HCT116 (cell line): ENCODE measurements around the gene ATP6V0C. TPM values are rescaled to one million over a fixed set of nuclear protein-coding genes. Genes with fewer than 3 reads are reported as not detected.
A peak's percentile ranks its signal among the peaks of the same experiment; 100 is the strongest.

Source experiments
- ATAC-seq: fragments of 200-7000 bp; cut with Tn5 transposase; 2 replicates; pipeline ENCODE4 v1.9.1; 2020; ENCODE audit warnings: mild to moderate bottlenecking, moderate library complexity
- BruUV-seq: library from RNA; stranded (reverse); fragments of 400-500 nt; replicated peaks from 2 replicates; lab custom pipeline; 2021; lab: Mats Ljungman, UMichigan
- CTCF ChIA-PET: fragments of 300-600 bp; sonication (Branson Sonifier 250); formaldehyde crosslinking; loops from one replicate; lab custom pipeline; 2021; ENCODE audit warnings: antibody characterized with exemption; lab: Charles Lee
- POLR2A ChIA-PET: fragments of 300-600, 350-600 bp; sonication (Branson Sonifier 250); formaldehyde crosslinking; loops from one replicate; lab custom pipeline; 2021; ENCODE audit warnings: antibody characterized with exemption; lab: Charles Lee
- RAD21 ChIA-PET, 2 experiments: fragments of 300-600 bp; sonication (Branson Sonifier 250); formaldehyde crosslinking; loops; one replicate each; lab custom pipeline; 2023; ENCODE audit warnings: low total read pairs in 2 of 2; ENCODE audit not compliant: uncharacterized antibody in 2 of 2, unreplicated experiment in 2 of 2, low non-redundant PET in 1 of 2; lab: Charles Lee
- DNase-seq: peaks from one replicate; pipeline ENCODE4 v3.0.0-alpha.2; 2010; ENCODE audit warnings: low read depth, low spot score
- H2AFZ ChIP-seq: fragments of 200-600 bp; shearing (Covaris generic), sonication (generic); 2 replicates; pipeline ENCODE4 v1.6.1; 2017; ENCODE audit warnings: low read depth, mixed run types, mixed read lengths, antibody characterized with exemption, low read length; ENCODE audit not compliant: poor library complexity, severe bottlenecking
- H3K27ac ChIP-seq: 2 replicates; pipeline ENCODE4 v1.5.1; 2012; ENCODE audit warnings: low read depth, low read length
- H3K27me3 ChIP-seq: fragments of 200-600 bp; sonication (generic); 2 replicates; pipeline ENCODE4 v1.6.1; 2016; ENCODE audit warnings: mixed run types, low read length, mixed read lengths; ENCODE audit not compliant: insufficient read depth
- H3K36me3 ChIP-seq, 2 experiments: fragments of 200-500 bp in 1 of 2; fragments of 200-600 bp in 1 of 2; sonication (Bioruptor generic) in 1 of 2; sonication (generic) in 1 of 2; 2 replicates each; pipeline versions ENCODE4 v1.5.1 to v1.6.1; 2014 to 2016; ENCODE audit warnings: low read length in 2 of 2, inconsistent platforms in 1 of 2, mixed read lengths in 1 of 2, mixed run types in 1 of 2; ENCODE audit not compliant: insufficient read depth in 2 of 2, control insufficient read depth in 1 of 2
- H3K4me1 ChIP-seq, 2 experiments: fragments of 200-600 bp in 1 of 2; sonication (generic) in 1 of 2; 2 replicates each; pipeline versions ENCODE4 v1.5.1 to v1.6.1; 2012 to 2017; ENCODE audit warnings: low read length in 2 of 2, inconsistent platforms in 1 of 2, mild to moderate bottlenecking in 1 of 2, mixed read lengths in 1 of 2, mixed run types in 1 of 2, moderate library complexity in 1 of 2; ENCODE audit not compliant: insufficient read depth in 2 of 2, control insufficient read depth in 1 of 2
- H3K4me2 ChIP-seq: fragments of 200-600 bp; sonication (generic); 2 replicates; pipeline ENCODE4 v1.6.1; 2017; ENCODE audit warnings: mixed run types, low read length, mixed read lengths
- H3K4me3 ChIP-seq, 2 experiments: fragments of 200-600 bp in 1 of 2; sonication (generic) in 1 of 2; replicated peaks in 1 of 2; 2 replicates each; pipeline ENCODE4 v1.5.1; 2011 to 2016; ENCODE audit warnings: low read length in 2 of 2, control low read depth in 1 of 2, low read depth in 1 of 2, mild to moderate bottlenecking in 1 of 2, mixed read lengths in 1 of 2, mixed run types in 1 of 2
- H3K79me2 ChIP-seq: fragments of 200-600 bp; sonication (generic); 2 replicates; pipeline ENCODE4 v1.6.1; 2017; ENCODE audit warnings: mild to moderate bottlenecking, mixed run types, low read length, moderate library complexity, mixed read lengths; ENCODE audit not compliant: insufficient read depth
- H3K9ac ChIP-seq: fragments of 200-600 bp; sonication (generic); 2 replicates; pipeline ENCODE4 v1.6.1; 2016; ENCODE audit warnings: low read length, mixed read lengths
- H3K9me2 ChIP-seq: fragments of 200-600 bp; sonication (generic), shearing (Covaris generic); 2 replicates; pipeline ENCODE4 v1.6.1; 2017; ENCODE audit warnings: mixed run types, mild to moderate bottlenecking, moderate library complexity; ENCODE audit not compliant: insufficient read depth
- H3K9me3 ChIP-seq, 2 experiments: fragments of 200-500 bp in 1 of 2; fragments of 200-600 bp in 1 of 2; sonication (Bioruptor generic) in 1 of 2; sonication (generic) in 1 of 2; 2 replicates each; pipeline ENCODE4 v1.6.1; 2014 to 2017; ENCODE audit warnings: low read length in 2 of 2, mixed read lengths in 2 of 2, inconsistent platforms in 1 of 2, low read depth in 1 of 2, mild to moderate bottlenecking in 1 of 2, mixed run types in 1 of 2, moderate library complexity in 1 of 2; ENCODE audit not compliant: control insufficient read depth in 1 of 2, insufficient read depth in 1 of 2
- H4K20me1 ChIP-seq: fragments of 200-600 bp; sonication (generic), shearing (Covaris generic); 2 replicates; pipeline ENCODE4 v1.6.1; 2017; ENCODE audit warnings: mixed run types, mild to moderate bottlenecking, moderate library complexity; ENCODE audit not compliant: insufficient read depth
- CTCF ChIP-seq, 3 experiments: fragments of 200-600 bp in 1 of 3; sonication (generic) in 1 of 3; IDR thresholded peaks in 2 of 3; conservative IDR thresholded peaks in 1 of 3; 2 replicates each; pipeline ENCODE4 v1.5.1; 2012 to 2017; ENCODE audit warnings: low read depth in 2 of 3, low read length in 2 of 3, antibody characterized with exemption in 1 of 3, borderline replicate concordance in 1 of 3, control low read depth in 1 of 3, mild to moderate bottlenecking in 1 of 3, mixed read lengths in 1 of 3, mixed run types in 1 of 3, moderate library complexity in 1 of 3; ENCODE audit not compliant: insufficient read depth in 1 of 3
- EGR1 ChIP-seq: IDR thresholded peaks from 2 replicates; pipeline ENCODE4 v1.6.1; 2012; ENCODE audit warnings: low read depth
- ELF1 ChIP-seq: IDR thresholded peaks from 2 replicates; pipeline ENCODE4 v1.6.1; 2012; ENCODE audit warnings: low read depth, borderline replicate concordance
- POLR2AphosphoS5 ChIP-seq: IDR thresholded peaks from 2 replicates; pipeline ENCODE4 v1.6.1; 2011; ENCODE audit warnings: mild to moderate bottlenecking, low read depth, low read length, moderate library complexity
- REST ChIP-seq: IDR thresholded peaks from 2 replicates; pipeline ENCODE4 v1.6.1; 2012; ENCODE audit warnings: low read depth
- YY1 ChIP-seq: IDR thresholded peaks from 2 replicates; pipeline ENCODE4 v1.6.1; 2011; ENCODE audit warnings: low read length, low read depth, moderate library complexity, mild to moderate bottlenecking; ENCODE audit not compliant: insufficient replicate concordance; ENCODE audit errors: extremely low read depth
- ZNF274 ChIP-seq: fragments of 200-500 bp; sonication (Bioruptor generic); IDR thresholded peaks from 2 replicates; pipeline ENCODE4 v1.6.1; 2014; ENCODE audit warnings: mild to moderate bottlenecking, low read depth, low read length, inconsistent platforms
- intact Hi-C: fragments of 100-400 bp; cut with micrococcal nuclease; formaldehyde crosslinking; loops from 2 replicates; pipeline ENCODE4 v1.10.0; 2022
- total RNA-seq: library from RNA; stranded (reverse); gene quantifications from one replicate; pipeline ENCODE4 v1.2.1, GENCODE V29; 2021; ENCODE audit not compliant: unreplicated experiment

Gene ATP6V0C
- total RNA-seq, 1 experiment from 2014 or later, result 187 TPM

- ChIA-PET CTCF (interaction anchor here (1.2 kb wide), 1 partner anchor 324 kb away, joined by 3 read pairs; no protein-coding TSS in a partner anchor), POLR2A (interaction anchor here (0.9 to 1.8 kb wide), 2 partner anchors 13 to 18 kb away, joined by 4 to 6 read pairs; partner anchors contain the start of gene PDPK1), RAD21 (no interaction called here)
- DNase-seq (no peak), ATAC-seq (no peak)
- Histone ChIP-seq H3K9me3 (no peaks in the 10 kb centered on the region), H3K9ac (peak overlapping the region; percentile 32; the same call in 1 of the 2 replicates), H4K20me1 (peaks cover 5% of the 10 kb centered on the region; the same call in 1 of the 2 replicates), H3K27ac (peak overlapping the region; percentile 0; the same call in 1 of the 2 replicates), H3K79me2 (peaks cover 85% of the 10 kb centered on the region), H3K4me3 (no peak overlapping the region), H3K27me3 (no peaks in the 10 kb centered on the region), H3K9me2 (no peaks in the 10 kb centered on the region), H3K4me2 (peak overlapping the region; percentile 36)
- BruUV-seq, result no TSS peak
- intact Hi-C loops, result no loop called here
- TF ChIP-seq ZNF274 (no peak), CTCF (IDR thresholded peaks at IDR 0.05 in 2 of 3, conservative IDR thresholded peaks at IDR 0.05 in 1 of 3; ENCODE audit: borderline replicate concordance in 1 of 3, insufficient read depth in 1 of 3, low read depth in 2 of 3, low read length in 2 of 3) (peak in 1 of 3 experiments; percentile 20; a peak in 1 of 6 replicates)
- TF ChIP-seq, all 23 proteins: peak for 1
- no peak overlapping the region for H2AFZ ChIP-seq
- H3K36me3 ChIP-seq, result peaks cover 3 to 11% of the 10 kb centered on the region in 2 experiments; a peak in 1 of 4 replicates
- H3K4me1 ChIP-seq, result peaks cover 19 to 49% of the 10 kb centered on the region in 2 experiments
Observed at GRCh38 chr16:2518823-2519710, 5.3 kb downstream of the ATP6V0C start.

- TF ChIP-seq REST, result no peak
- TF ChIP-seq YY1, result no peak
- TF ChIP-seq EGR1, result no peak
- no peak for TF ChIP-seq POLR2AphosphoS5
- no peak for TF ChIP-seq ELF1
- TF ChIP-seq, all 23 proteins: peak for 0
- intact Hi-C loops, result no loop called here
- ChIA-PET CTCF (no interaction called here), POLR2A (interaction anchor here (0.6 to 1.8 kb wide), 3 partner anchors 13 to 251 kb away, joined by 3 to 6 read pairs (median 4); partner anchors contain the start of gene PDPK1), RAD21 (no interaction called here)
- no peaks in the 10 kb centered on the region for H3K9me2 ChIP-seq
- DNase-seq, result no peak
- H3K36me3 ChIP-seq, result peaks cover 5 to 15% of the 10 kb centered on the region in 2 experiments; a peak in 1 of 4 replicates
- no peak overlapping the region for H2AFZ ChIP-seq
- BruUV-seq, result no TSS peak
- H3K27me3 ChIP-seq, result no peaks in the 10 kb centered on the region
- peaks cover 79% of the 10 kb centered on the region for H3K79me2 ChIP-seq
- peaks cover 19 to 49% of the 10 kb centered on the region in 2 experiments for H3K4me1 ChIP-seq
- no peak overlapping the region for H3K4me3 ChIP-seq
- peak overlapping the region; percentile 42; the same call in 1 of the 2 replicates for H3K27ac ChIP-seq
- H3K9me3 ChIP-seq, result no peaks in the 10 kb centered on the region
- ATAC-seq, result peak; percentile 2; the same call in 1 of the 2 replicates
- H3K4me2 ChIP-seq, result peak overlapping the region; percentile 36
- peaks cover 5% of the 10 kb centered on the region; the same call in 1 of the 2 replicates for H4K20me1 ChIP-seq
- peak overlapping the region; percentile 32 for H3K9ac ChIP-seq
Observed at GRCh38 chr16:2519711-2520080, 5.9 kb downstream of the ATP6V0C start.
